H9 (cell line): ENCODE measurements around the gene MCEE. TPM values are rescaled to one million over a fixed set of nuclear protein-coding genes. Genes with fewer than 3 reads are reported as not detected.

ENCODE experiments used
- DNase-seq: peaks from one replicate; pipeline ENCODE4 v3.0.0-alpha.2; 2017
- H2AFZ ChIP-seq: one replicate; pipeline ENCODE4 v1.6.1; 2013; ENCODE audit warnings: mild to moderate bottlenecking, low read length, control low read depth, moderate library complexity
- H2AK5ac ChIP-seq: 2 replicates; pipeline ENCODE4 v1.6.1; 2013; ENCODE audit warnings: low read length, control low read depth, mixed read lengths; ENCODE audit not compliant: insufficient read length
- H2BK120ac ChIP-seq: one replicate; pipeline ENCODE4 v1.6.1; 2013; ENCODE audit warnings: low read depth, mild to moderate bottlenecking, low read length, control low read depth, inconsistent platforms; ENCODE audit not compliant: poor library complexity, severe bottlenecking
- H2BK12ac ChIP-seq: 2 replicates; pipeline ENCODE4 v1.6.1; 2013; ENCODE audit warnings: low read length, control low read depth, mixed read lengths, low read depth; ENCODE audit not compliant: insufficient read length
- H2BK15ac ChIP-seq: 2 replicates; pipeline ENCODE4 v1.6.1; 2013; ENCODE audit warnings: low read depth, low read length, control low read depth
- H2BK20ac ChIP-seq: one replicate; pipeline ENCODE4 v1.6.1; 2013; ENCODE audit warnings: low read depth, mild to moderate bottlenecking, low read length, control low read depth, inconsistent platforms; ENCODE audit not compliant: poor library complexity, severe bottlenecking
- H2BK5ac ChIP-seq: 2 replicates; pipeline ENCODE4 v1.6.1; 2013; ENCODE audit warnings: low read length, control low read depth, mixed read lengths; ENCODE audit not compliant: insufficient read length
- H3K14ac ChIP-seq: 2 replicates; pipeline ENCODE4 v1.6.1; 2013; ENCODE audit warnings: low read length, control low read depth; ENCODE audit not compliant: insufficient read depth
- H3K18ac ChIP-seq: 2 replicates; pipeline ENCODE4 v1.6.1; 2013; ENCODE audit warnings: low read depth, mild to moderate bottlenecking, mixed read lengths, low read length, control low read depth; ENCODE audit not compliant: insufficient read length
- H3K23ac ChIP-seq: 2 replicates; pipeline ENCODE4 v1.6.1; 2013; ENCODE audit warnings: low read length, control low read depth, mixed read lengths, low read depth; ENCODE audit not compliant: insufficient read length
- H3K23me2 ChIP-seq: 2 replicates; pipeline ENCODE4 v1.6.1; 2013; ENCODE audit warnings: low read depth, mild to moderate bottlenecking, mixed read lengths, low read length, control low read depth; ENCODE audit not compliant: insufficient read length, poor library complexity, severe bottlenecking
- H3K27ac ChIP-seq: 2 replicates; pipeline ENCODE4 v1.5.1; 2013; ENCODE audit warnings: low read length, control low read depth, mixed read lengths, low read depth; ENCODE audit not compliant: insufficient read length
- H3K27me3 ChIP-seq: 2 replicates; pipeline ENCODE4 v1.6.1; 2013; ENCODE audit warnings: low read length, control low read depth, inconsistent platforms; ENCODE audit not compliant: insufficient read depth
- H3K4ac ChIP-seq: 2 replicates; pipeline ENCODE4 v1.6.1; 2013; ENCODE audit warnings: low read depth, mild to moderate bottlenecking, control low read depth, inconsistent platforms, low read length, moderate library complexity
- H3K4me1 ChIP-seq: 2 replicates; pipeline ENCODE4 v1.6.1; 2013; ENCODE audit warnings: low read length, control low read depth, inconsistent platforms; ENCODE audit not compliant: insufficient read depth
- H3K4me2 ChIP-seq: 2 replicates; pipeline ENCODE4 v1.6.1; 2013; ENCODE audit warnings: low read length, control low read depth, mixed read lengths; ENCODE audit not compliant: insufficient read length, insufficient read depth
- H3K56ac ChIP-seq: 2 replicates; pipeline ENCODE4 v1.6.1; 2013; ENCODE audit warnings: low read depth, mild to moderate bottlenecking, mixed read lengths, low read length, control low read depth; ENCODE audit not compliant: insufficient read length
- H3K79me1 ChIP-seq: 2 replicates; pipeline ENCODE4 v1.6.1; 2013; ENCODE audit warnings: low read depth, mild to moderate bottlenecking, moderate library complexity, low read length, control low read depth, inconsistent platforms; ENCODE audit not compliant: insufficient read depth, poor library complexity, severe bottlenecking
- H3K79me2 ChIP-seq: 2 replicates; pipeline ENCODE4 v1.6.1; 2013; ENCODE audit warnings: low read length, control low read depth, inconsistent platforms; ENCODE audit not compliant: insufficient read depth
- H3K9ac ChIP-seq: 2 replicates; pipeline ENCODE4 v1.6.1; 2013; ENCODE audit warnings: low read length, control low read depth, mixed read lengths; ENCODE audit not compliant: insufficient read length; ENCODE audit errors: extremely low read depth
- H3K9me3 ChIP-seq: one replicate; pipeline ENCODE4 v1.6.1; 2013; ENCODE audit warnings: low read depth, low read length, inconsistent platforms; ENCODE audit not compliant: control insufficient read depth
- H3T11ph ChIP-seq: one replicate; pipeline ENCODE4 v1.6.1; 2013; ENCODE audit warnings: mild to moderate bottlenecking, low read length, control low read depth, inconsistent platforms
- H4K20me1 ChIP-seq: one replicate; pipeline ENCODE4 v1.6.1; 2013; ENCODE audit not compliant: control insufficient read depth, insufficient read length, insufficient read depth
- H4K5ac ChIP-seq: 2 replicates; pipeline ENCODE4 v1.6.1; 2013; ENCODE audit warnings: low read depth, mild to moderate bottlenecking, mixed read lengths, low read length, control low read depth; ENCODE audit not compliant: insufficient read length
- H4K8ac ChIP-seq: replicated peaks from 2 replicates; pipeline ENCODE4 v1.6.1; 2013; ENCODE audit warnings: low read length, control low read depth, mixed read lengths, low read depth; ENCODE audit not compliant: insufficient read length
- H4K91ac ChIP-seq: 2 replicates; pipeline ENCODE4 v1.6.1; 2013; ENCODE audit warnings: low read depth, mild to moderate bottlenecking, moderate library complexity, mixed read lengths, low read length, control low read depth; ENCODE audit not compliant: insufficient read length
- H3K27ac Mint-ChIP-seq, 3 experiments: 2 replicates in 2 of 3; 3 replicates in 1 of 3; pipeline ENCODE4 v1.8.0; 2020 to 2021; ENCODE audit warnings: mixed read lengths in 3 of 3, mild to moderate bottlenecking in 1 of 3, moderate library complexity in 1 of 3
- H3K27me3 Mint-ChIP-seq: 2 replicates; pipeline ENCODE4 v1.8.0; 2021; ENCODE audit warnings: low read depth, mild to moderate bottlenecking, moderate library complexity, mixed read lengths
- H3K36me3 Mint-ChIP-seq, 3 experiments: 2 replicates in 2 of 3; 3 replicates in 1 of 3; pipeline ENCODE4 v1.8.0; 2020 to 2021; ENCODE audit warnings: low read depth in 3 of 3, mixed read lengths in 3 of 3; ENCODE audit not compliant: insufficient read depth in 1 of 3
- H3K4me1 Mint-ChIP-seq, 2 experiments: 2 replicates each; pipeline ENCODE4 v1.8.0; 2020; ENCODE audit warnings: mixed read lengths in 2 of 2
- H3K4me3 Mint-ChIP-seq, 2 experiments: 2 replicates in 1 of 2; 3 replicates in 1 of 2; pipeline ENCODE4 v1.8.0; 2020 to 2021; ENCODE audit warnings: mild to moderate bottlenecking in 2 of 2, mixed read lengths in 2 of 2, moderate library complexity in 1 of 2
- H3K9me3 Mint-ChIP-seq, 2 experiments: 2 replicates in 1 of 2; 3 replicates in 1 of 2; pipeline ENCODE4 v1.8.0; 2020; ENCODE audit warnings: mild to moderate bottlenecking in 2 of 2, mixed read lengths in 2 of 2, moderate library complexity in 1 of 2
- CTCF ChIP-seq: fragments of 200-600 bp; sonication (generic); conservative IDR thresholded peaks from 3 replicates; pipeline ENCODE4 v1.8.0; 2021; ENCODE audit warnings: antibody characterized with exemption, mild to moderate bottlenecking
- WGBS: extraction: QIAGEN DNeasy Blood & Tissue Kit; methylation state at CpG from one replicate; pipeline ENCODE4 v1.1.7; 2013; ENCODE audit warnings: missing lambda C conversion rate, low lambda C conversion rate, mixed read lengths; ENCODE audit not compliant: insufficient read length; ENCODE audit errors: extremely low coverage; 5-methylcytosine and 5-hydroxymethylcytosine counted together
- total RNA-seq: library from RNA; stranded (reverse); gene quantifications from 2 replicates; pipeline ENCODE4 v1.2.1, GENCODE V29; 2021

The MCEE gene
- total RNA-seq, 1 experiment from 2014 or later = 12.5 TPM

GRCh38 chr2:71108091-71108490 lies 21.9 kb downstream of the MCEE start:
- Histone ChIP-seq H3K56ac (no peak overlapping the region), H4K8ac (no peak overlapping the region), H2BK12ac (no peak overlapping the region), H2AK5ac (no peak overlapping the region), H2BK15ac (no peak overlapping the region), H3K4me2 (no peak overlapping the region), H3K79me2 (no peaks in the 10 kb centered on the region), H4K5ac (no peak overlapping the region), H3K4ac (no peak overlapping the region), H2BK120ac (no peak overlapping the region), H3K18ac (no peak overlapping the region), H4K91ac (no peak overlapping the region), H2BK20ac (no peak overlapping the region), H2BK5ac (no peak overlapping the region), H3K27me3 (no peaks in the 10 kb centered on the region), H4K20me1 (no peaks in the 10 kb centered on the region), H3K23me2 (no peaks in the 10 kb centered on the region), H3K9ac (no peak overlapping the region), H3K9me3 (no peaks in the 10 kb centered on the region), H3K27ac (no peak overlapping the region), H3K23ac (no peak overlapping the region), H3K79me1 (no peaks in the 10 kb centered on the region), H3K4me1 (peaks cover 5% of the 10 kb centered on the region; the same call in 1 of the 2 replicates), H3T11ph (no peak overlapping the region), H3K14ac (no peak overlapping the region), H2AFZ (no peak overlapping the region)
- DNase-seq = no peak
- H3K27ac Mint-ChIP-seq = no peak overlapping the region
- TF ChIP-seq CTCF = no peak
- peaks cover 0 to 5% of the 10 kb centered on the region in 2 experiments; a peak in 2 of 5 replicates for H3K9me3 Mint-ChIP-seq
- peaks cover 2% of the 10 kb centered on the region; the same call in 1 of the 2 replicates for H3K27me3 Mint-ChIP-seq
- no CpG with 5 or more reads among the region's 2 CpGs for WGBS
- H3K36me3 Mint-ChIP-seq = peaks cover 1 to 7% (median 4%) of the 10 kb centered on the region in 3 experiments; a peak in 4 of 7 replicates
- H3K4me1 Mint-ChIP-seq = peaks cover 13% of the 10 kb centered on the region in 2 experiments
- H3K4me3 Mint-ChIP-seq = no peak overlapping the region
